GM23248 (cell line): ENCODE results near the gene RNF10. TPM values are rescaled to one million over a fixed set of nuclear protein-coding genes. Genes with fewer than 3 reads are reported as not detected.
A peak's percentile ranks its signal among the peaks of the same experiment; 100 is the strongest.

Source experiments
- DNase-seq: peaks from one replicate; pipeline ENCODE4 v3.0.0-alpha.2; 2015
- H2AFZ ChIP-seq: fragments of 200-600 bp; sonication (generic); 2 replicates; pipeline ENCODE4 v1.6.1; 2016; ENCODE audit warnings: antibody characterized with exemption
- H3F3A ChIP-seq: fragments of 200-600 bp; sonication (generic); 2 replicates; pipeline ENCODE4 v1.6.1; 2016; ENCODE audit warnings: mild to moderate bottlenecking, antibody characterized with exemption, mixed run types; ENCODE audit not compliant: insufficient read depth
- H3K27ac ChIP-seq: fragments of 200-600 bp; sonication (generic); 2 replicates; pipeline ENCODE4 v1.5.1; 2016; ENCODE audit warnings: mild to moderate bottlenecking
- H3K27me3 ChIP-seq: fragments of 200-600 bp; sonication (generic); replicated peaks from 2 replicates; pipeline ENCODE4 v1.6.1; 2016; ENCODE audit warnings: mild to moderate bottlenecking; ENCODE audit not compliant: insufficient read depth
- H3K36me3 ChIP-seq: fragments of 200-600 bp; sonication (generic); 2 replicates; pipeline ENCODE4 v1.6.1; 2016; ENCODE audit warnings: low read depth, mild to moderate bottlenecking
- H3K4me1 ChIP-seq: fragments of 200-600 bp; sonication (generic); 2 replicates; pipeline ENCODE4 v1.6.1; 2016; ENCODE audit warnings: mild to moderate bottlenecking; ENCODE audit not compliant: insufficient read depth
- H3K4me2 ChIP-seq: fragments of 200-600 bp; sonication (generic); one replicate; pipeline ENCODE4 v1.6.1; 2016; ENCODE audit warnings: mild to moderate bottlenecking; ENCODE audit not compliant: unreplicated experiment
- H3K4me3 ChIP-seq: fragments of 200-600 bp; sonication (generic); 2 replicates; pipeline ENCODE4 v1.5.1; 2016; ENCODE audit warnings: mild to moderate bottlenecking
- H3K79me2 ChIP-seq: fragments of 200-600 bp; sonication (generic); 2 replicates; pipeline ENCODE4 v1.6.1; 2016; ENCODE audit warnings: mild to moderate bottlenecking; ENCODE audit not compliant: insufficient read depth
- H3K9ac ChIP-seq: fragments of 200-600 bp; sonication (generic); 2 replicates; pipeline ENCODE4 v1.6.1; 2016; ENCODE audit warnings: mild to moderate bottlenecking
- H3K9me2 ChIP-seq: fragments of 200-600 bp; sonication (generic); 2 replicates; pipeline ENCODE4 v1.6.1; 2016; ENCODE audit warnings: mixed run types, mild to moderate bottlenecking, moderate library complexity; ENCODE audit not compliant: insufficient read depth
- H3K9me3 ChIP-seq: fragments of 200-600 bp; sonication (generic); one replicate; pipeline ENCODE4 v1.6.1; 2017; ENCODE audit warnings: low read depth
- H4K20me1 ChIP-seq: fragments of 200-600 bp; sonication (generic); 2 replicates; pipeline ENCODE4 v1.6.0; 2016; ENCODE audit not compliant: insufficient read depth
- EZH2 ChIP-seq: fragments of 200-600 bp; sonication (generic); IDR thresholded peaks from 2 replicates; pipeline ENCODE4 v1.6.1; 2018; ENCODE audit warnings: antibody characterized with exemption, mild to moderate bottlenecking; ENCODE audit not compliant: insufficient read depth, poor library complexity, severe bottlenecking
- EZH2phosphoT487 ChIP-seq: fragments of 200-600 bp; sonication (generic); IDR thresholded peaks from 2 replicates; pipeline ENCODE4 v1.6.1; 2018; ENCODE audit warnings: antibody characterized with exemption, moderate library complexity, mild to moderate bottlenecking, low read depth; ENCODE audit not compliant: insufficient read depth
- WGBS, 2 experiments: methylation state at CpG; one replicate each; pipeline ENCODE4 v1.1.6; 2015 to 2017; ENCODE audit warnings: low lambda C conversion rate in 2 of 2, low coverage in 1 of 2; ENCODE audit errors: missing lambda C conversion rate in 2 of 2; 5-methylcytosine and 5-hydroxymethylcytosine counted together
- in situ Hi-C: fragments of 300-500 bp; cut with MboI; formaldehyde crosslinking; loops from 2 replicates; pipeline ENCODE4 v1.15.0; 2020
- polyA plus RNA-seq: library from polyadenylated mRNA; unstranded; fragments of >200 nt; fragmentation: Nextera tagmentation; extraction: Ambion mirVana; gene quantifications from 2 replicates; pipeline ENCODE4 v1.2.1, GENCODE V29; 2016
- total RNA-seq: library from RNA; depleted of rRNA; stranded (reverse); fragments of >200 nt; shearing (Covaris generic); gene quantifications from 2 replicates; pipeline ENCODE4 v1.2.3, GENCODE V29; 2014

RNF10 gene
- total and polyA plus RNA-seq, 2 experiments from 2014 or later, result 69.3 to 130 TPM

DNA sequence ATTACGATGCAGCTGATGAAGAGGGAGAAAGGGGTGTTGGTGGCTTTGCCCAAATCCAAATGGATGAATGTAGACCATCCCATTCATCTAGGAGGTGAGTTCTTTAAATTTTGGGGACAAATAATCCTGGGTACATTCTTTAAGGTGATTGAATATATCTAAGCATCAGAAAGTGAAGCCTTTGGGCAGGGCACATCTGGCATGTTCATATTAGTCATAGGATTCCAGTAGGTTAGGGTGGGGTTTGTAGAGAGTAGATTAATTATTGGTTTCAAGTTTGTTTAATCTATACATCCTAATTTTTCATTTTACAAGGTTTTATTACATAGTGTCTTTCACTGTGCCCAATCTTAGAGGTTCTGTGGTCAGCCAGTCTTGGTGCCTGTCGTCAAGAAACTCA lies 23.4 kb downstream of the RNF10 start:
- H4K20me1 ChIP-seq, result no peaks in the 10 kb centered on the region
- H3K9ac ChIP-seq, result no peak overlapping the region
- H3K9me3 ChIP-seq, result no peaks in the 10 kb centered on the region
- peaks cover 40% of the 10 kb centered on the region for H3K36me3 ChIP-seq
- peaks cover 61% of the 10 kb centered on the region for H3K79me2 ChIP-seq
- H3K9me2 ChIP-seq, result no peaks in the 10 kb centered on the region
- no peaks in the 10 kb centered on the region for H3K4me1 ChIP-seq
- DNase-seq, result no peak
- no peak overlapping the region for H3K27ac ChIP-seq
- no peak overlapping the region for H3K4me2 ChIP-seq
- TF ChIP-seq EZH2phosphoT487, result no peak
- TF ChIP-seq EZH2, result no peak
- in situ Hi-C loops, result no loop called here
- WGBS, 2 experiments, result 96 to 97% methylated on average over 2 of the region's 2 CpGs
- no peak overlapping the region for H3K4me3 ChIP-seq
- no peaks in the 10 kb centered on the region for H3F3A ChIP-seq
- no peaks in the 10 kb centered on the region for H3K27me3 ChIP-seq
- no peak overlapping the region for H2AFZ ChIP-seq

DNA sequence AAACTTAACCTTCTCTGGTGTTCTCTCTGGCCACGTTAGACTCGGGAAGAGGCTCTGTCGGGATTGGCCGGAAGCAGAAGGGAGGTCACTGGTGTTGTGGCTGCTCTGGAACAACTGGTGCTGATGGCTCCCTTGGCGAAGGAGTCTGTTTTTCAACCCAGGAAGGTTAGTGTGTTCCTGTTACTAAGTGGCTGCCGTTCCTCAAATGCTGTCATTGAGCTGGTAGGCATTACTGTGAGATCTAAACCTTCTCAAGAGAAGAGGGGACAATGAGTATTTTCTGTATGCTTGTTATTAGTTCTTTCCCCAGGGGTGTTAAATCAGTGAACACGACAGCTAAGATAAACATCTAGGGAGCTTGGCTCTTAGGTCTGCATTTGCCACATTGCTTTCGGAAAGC lies 28.8 kb downstream of the RNF10 start:
- no peaks in the 10 kb centered on the region for H3F3A ChIP-seq
- no peaks in the 10 kb centered on the region for H3K27me3 ChIP-seq
- no peaks in the 10 kb centered on the region for H3K9me2 ChIP-seq
- H3K9ac ChIP-seq, result no peak overlapping the region
- H2AFZ ChIP-seq, result no peak overlapping the region
- no peak for DNase-seq
- no peaks in the 10 kb centered on the region for H3K4me1 ChIP-seq
- WGBS, 2 experiments, result 88 to 89% methylated on average over 8 of the region's 8 CpGs
- H3K4me3 ChIP-seq, result no peak overlapping the region
- no peak overlapping the region for H3K27ac ChIP-seq
- no peaks in the 10 kb centered on the region for H4K20me1 ChIP-seq
- H3K4me2 ChIP-seq, result no peak overlapping the region
- H3K9me3 ChIP-seq, result no peaks in the 10 kb centered on the region
- H3K79me2 ChIP-seq, result peaks cover 47% of the 10 kb centered on the region
- peaks cover 69% of the 10 kb centered on the region for H3K36me3 ChIP-seq
- in situ Hi-C loops, result no loop called here
- TF ChIP-seq EZH2phosphoT487 (no peak), EZH2 (no peak)

DNA sequence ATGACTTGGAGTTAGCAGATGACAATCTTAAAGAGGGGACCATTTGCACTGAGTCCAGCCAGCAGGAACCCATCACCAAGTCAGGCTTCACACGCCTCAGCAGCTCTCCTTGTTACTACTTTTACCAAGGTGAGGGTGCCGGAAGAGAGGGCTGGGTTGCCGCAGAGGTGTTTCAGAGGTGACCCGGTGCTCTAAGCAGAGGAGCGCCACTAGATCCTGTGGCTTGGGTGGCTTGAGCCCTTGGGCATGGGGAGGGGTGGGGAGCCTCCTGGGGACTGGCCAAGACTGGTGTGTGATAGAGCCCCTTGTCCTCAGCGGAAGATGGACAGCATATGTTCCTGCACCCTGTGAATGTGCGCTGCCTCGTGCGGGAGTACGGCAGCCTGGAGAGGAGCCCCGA lies 29.3 kb downstream of the RNF10 start:
- no peaks in the 10 kb centered on the region for H3K27me3 ChIP-seq
- H3K9ac ChIP-seq, result no peak overlapping the region
- no peaks in the 10 kb centered on the region for H4K20me1 ChIP-seq
- peaks cover 69% of the 10 kb centered on the region for H3K36me3 ChIP-seq
- no peaks in the 10 kb centered on the region for H3F3A ChIP-seq
- no peak overlapping the region for H2AFZ ChIP-seq
- no peaks in the 10 kb centered on the region for H3K9me3 ChIP-seq
- peaks cover 45% of the 10 kb centered on the region for H3K79me2 ChIP-seq
- H3K9me2 ChIP-seq, result no peaks in the 10 kb centered on the region
- DNase-seq, result no peak
- no peak overlapping the region for H3K4me2 ChIP-seq
- TF ChIP-seq EZH2phosphoT487 (no peak), EZH2 (no peak)
- in situ Hi-C loops, result no loop called here
- WGBS, 2 experiments, result 98 to 100% methylated on average over 11 of the region's 11 CpGs
- H3K4me1 ChIP-seq, result no peaks in the 10 kb centered on the region
- no peak overlapping the region for H3K27ac ChIP-seq
- no peak overlapping the region for H3K4me3 ChIP-seq

DNA sequence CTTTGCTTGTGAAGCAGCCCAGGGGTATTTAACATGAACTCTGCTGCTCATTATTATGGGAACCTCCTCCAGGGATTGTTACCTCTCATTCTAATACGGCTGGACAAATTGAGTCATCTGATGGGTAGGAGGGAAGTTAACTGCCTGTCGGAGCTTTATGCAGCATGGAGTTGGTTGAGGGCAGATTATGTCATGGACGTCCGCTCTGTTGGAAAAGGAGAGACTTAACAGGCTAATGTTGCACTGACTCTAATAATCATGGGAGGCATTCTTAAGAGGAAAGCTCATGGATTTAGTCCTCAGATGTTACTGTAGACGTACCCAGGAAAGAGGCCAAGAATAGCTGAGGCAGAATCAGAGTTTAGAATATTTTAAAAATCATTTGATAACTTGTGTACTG lies 37.1 kb downstream of the RNF10 start:
- peak; percentile 24 for DNase-seq
- peaks cover 68% of the 10 kb centered on the region for H3K36me3 ChIP-seq

DNA sequence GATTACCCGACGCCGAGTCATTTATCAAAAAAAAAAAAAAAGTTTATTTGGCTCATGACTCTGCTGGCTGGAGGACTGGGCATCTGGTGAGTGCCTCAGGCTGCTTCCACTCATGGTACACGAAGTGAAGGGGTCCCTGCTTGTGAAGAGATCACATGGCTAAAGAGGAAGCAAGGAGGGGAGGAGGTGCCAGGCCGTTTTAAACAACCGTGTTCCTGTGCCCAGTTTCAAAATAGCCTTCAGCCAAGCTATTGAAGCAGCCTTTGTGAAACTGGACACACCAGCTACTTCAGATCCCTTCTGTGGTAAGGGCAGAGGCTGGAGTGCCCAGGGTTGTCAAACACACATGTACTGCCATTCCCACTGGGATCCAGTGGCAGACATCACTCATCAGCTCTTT lies 39.4 kb downstream of the RNF10 start:
- no peak overlapping the region for H3K27ac ChIP-seq
- no peaks in the 10 kb centered on the region for H3K4me1 ChIP-seq
- no peaks in the 10 kb centered on the region for H3K27me3 ChIP-seq
- peaks cover 11% of the 10 kb centered on the region; the same call in 1 of the 2 replicates for H3K79me2 ChIP-seq
- no peak overlapping the region for H3K4me3 ChIP-seq
- H3K9me3 ChIP-seq, result no peaks in the 10 kb centered on the region
- H4K20me1 ChIP-seq, result no peaks in the 10 kb centered on the region
- H3K36me3 ChIP-seq, result peaks cover 75% of the 10 kb centered on the region
- 89 to 90% methylated on average over 6 of the region's 6 CpGs for WGBS, 2 experiments
- DNase-seq, result no peak
- peaks cover 25% of the 10 kb centered on the region for H3F3A ChIP-seq
- no peak overlapping the region for H3K4me2 ChIP-seq
- H2AFZ ChIP-seq, result no peak overlapping the region
- no peaks in the 10 kb centered on the region for H3K9me2 ChIP-seq
- TF ChIP-seq EZH2 (no peak), EZH2phosphoT487 (no peak)
- in situ Hi-C loops, result no loop called here
- no peak overlapping the region for H3K9ac ChIP-seq

More for the DNA sequence above, 37.1 kb downstream of the RNF10 start:
- Histone ChIP-seq H3K27me3 (no peaks in the 10 kb centered on the region), H3K79me2 (peaks cover 17% of the 10 kb centered on the region; the same call in 1 of the 2 replicates), H4K20me1 (no peaks in the 10 kb centered on the region), H3K9me2 (no peaks in the 10 kb centered on the region), H3K9ac (no peak overlapping the region), H3K4me3 (no peak overlapping the region), H3K4me1 (no peaks in the 10 kb centered on the region), H3F3A (peaks cover 25% of the 10 kb centered on the region), H3K27ac (no peak overlapping the region), H3K4me2 (no peak overlapping the region), H2AFZ (no peak overlapping the region), H3K9me3 (no peaks in the 10 kb centered on the region)
- in situ Hi-C loops, result no loop called here
- 69 to 75% methylated on average over 5 of the region's 5 CpGs for WGBS, 2 experiments
- TF ChIP-seq EZH2 (no peak), EZH2phosphoT487 (no peak)
